LHCN-M2 (cell line): ENCODE data around the gene DCAF11. TPM values are rescaled to one million over a fixed set of nuclear protein-coding genes. Genes with fewer than 3 reads are reported as not detected.

ENCODE experiments used
- DNase-seq: peaks from one replicate; pipeline ENCODE4 v3.0.0-alpha.2; 2012; ENCODE audit warnings: low read depth
- total RNA-seq: library from RNA; depleted of rRNA; stranded (reverse); fragments of >200 nt; gene quantifications from 2 replicates; pipeline ENCODE4 v1.2.3, GENCODE V29; 2014; rRNA removed

DCAF11 gene
- total RNA-seq, 1 experiment from 2014 or later = 64.6 TPM

DNA sequence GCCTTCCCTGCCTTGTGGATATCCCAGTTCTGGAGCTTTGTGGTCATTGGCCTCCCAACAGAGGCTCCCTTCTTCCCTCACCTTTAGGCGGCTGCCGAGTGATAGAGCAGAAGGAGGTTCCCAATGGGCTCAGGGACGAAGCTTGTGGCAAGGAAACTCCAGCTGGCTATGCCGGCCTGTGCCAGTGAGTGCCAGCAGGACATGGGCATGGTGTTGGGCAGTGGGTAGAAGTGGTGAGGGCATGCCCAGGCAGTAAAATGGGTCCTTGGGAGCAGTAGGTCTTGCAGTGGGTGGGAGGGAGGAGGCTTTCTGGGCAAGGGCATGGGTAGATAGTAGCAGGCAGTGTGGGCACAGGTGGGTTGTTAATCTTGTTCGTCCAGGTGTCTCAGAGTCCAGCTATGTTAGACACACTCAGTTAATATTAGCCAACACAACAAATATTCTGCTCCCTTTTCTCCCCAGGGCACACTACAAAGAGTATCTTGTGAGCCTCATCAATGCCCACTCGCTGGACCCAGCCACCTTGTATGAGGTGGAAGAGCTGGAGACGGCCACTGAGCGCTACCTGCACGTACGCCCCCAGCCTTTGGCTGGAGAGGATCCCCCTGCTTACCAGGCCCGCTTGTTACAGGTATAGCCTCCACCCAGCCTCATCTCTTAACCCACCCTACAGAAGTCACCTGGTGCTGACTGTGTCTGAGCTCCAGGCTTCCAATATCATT is 45.4 kb downstream of the DCAF11 start:
- no peak for DNase-seq

DNA sequence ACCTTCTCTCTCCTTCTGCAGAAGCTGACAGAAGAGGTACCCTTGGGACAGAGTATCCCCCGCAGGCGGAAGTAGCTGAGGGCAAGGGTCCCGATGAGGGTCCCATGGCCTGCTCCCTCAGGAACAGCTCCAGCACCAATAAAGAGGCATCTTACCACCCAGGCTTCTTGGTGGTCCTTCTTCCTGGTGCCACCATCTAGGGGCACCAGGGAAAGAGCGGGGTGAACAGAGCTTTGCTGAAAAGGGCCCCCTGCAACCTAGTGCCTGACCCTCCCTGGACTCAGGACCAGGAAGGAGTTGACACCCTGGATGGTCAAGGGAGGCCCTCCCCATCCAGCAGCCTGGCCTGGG is 45.9 kb downstream of the DCAF11 start:
- no peak for DNase-seq

DNA sequence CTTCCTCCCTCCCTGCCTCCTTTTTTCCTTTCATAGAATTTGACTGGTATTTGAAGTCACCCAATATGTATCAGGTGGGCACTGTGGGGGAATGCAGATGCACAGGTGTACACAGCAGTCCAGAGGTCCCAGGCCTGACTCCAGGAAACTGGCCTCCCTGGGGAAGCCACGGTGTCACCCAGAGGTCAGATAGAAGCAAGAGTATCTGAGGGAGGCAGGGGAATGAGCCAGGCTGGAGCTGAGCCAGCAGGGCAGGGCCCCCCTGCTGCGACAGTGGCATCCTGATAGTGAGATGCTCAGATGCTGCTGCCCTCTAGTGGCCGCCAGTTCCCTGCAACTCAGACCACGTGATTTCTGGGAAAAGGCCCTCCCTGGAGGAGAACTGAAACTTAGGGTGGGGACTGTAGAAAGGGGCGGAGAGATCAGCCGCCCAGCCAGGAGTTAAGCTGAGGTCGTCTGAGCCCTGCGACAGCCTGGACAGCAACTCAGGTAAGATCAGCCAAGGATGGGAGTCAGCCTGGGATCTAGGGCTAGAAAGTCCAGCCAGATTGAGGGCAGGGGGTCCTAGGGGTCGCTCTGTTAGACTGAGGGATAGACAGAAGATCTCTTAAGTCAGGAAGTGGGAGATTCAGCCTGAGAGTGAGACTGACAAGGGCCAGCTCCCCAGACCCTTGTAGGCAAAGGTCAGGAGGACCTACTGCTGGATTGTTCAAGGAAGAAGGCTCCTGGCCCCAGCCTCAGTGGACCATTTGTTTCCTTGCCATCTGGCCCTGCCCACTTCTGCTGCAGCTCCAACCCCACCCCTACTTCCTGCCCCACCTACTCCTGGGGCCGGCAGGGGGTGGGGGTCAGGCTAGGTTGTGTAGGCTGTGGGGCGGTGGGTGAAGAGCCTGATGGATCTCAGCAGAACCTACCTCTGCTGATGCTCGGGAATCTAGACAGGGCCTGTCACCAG is 46.5 kb downstream of the DCAF11 start, which contains the start of gene IRF9:
Gene IRF9, plus strand, starts transcription at position 416 of the 955 bp plus-strand sequence. CDS start 880 bp downstream, outside the sequence.
- DNase-seq = peak; percentile 94

DNA sequence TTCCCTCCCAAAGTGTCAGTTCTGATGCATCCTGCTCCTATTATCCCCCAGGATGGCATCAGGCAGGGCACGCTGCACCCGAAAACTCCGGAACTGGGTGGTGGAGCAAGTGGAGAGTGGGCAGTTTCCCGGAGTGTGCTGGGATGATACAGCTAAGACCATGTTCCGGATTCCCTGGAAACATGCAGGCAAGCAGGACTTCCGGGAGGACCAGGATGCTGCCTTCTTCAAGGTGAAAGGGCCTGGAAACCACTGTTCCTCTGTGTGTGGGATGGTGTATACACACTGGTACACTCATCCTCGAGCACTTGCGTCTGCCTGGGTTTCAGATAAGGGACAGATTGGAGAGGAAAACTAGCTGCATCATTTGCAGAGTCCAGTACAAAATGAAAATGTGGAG is 47.5 kb downstream of the DCAF11 start:
- DNase-seq = no peak

DNA sequence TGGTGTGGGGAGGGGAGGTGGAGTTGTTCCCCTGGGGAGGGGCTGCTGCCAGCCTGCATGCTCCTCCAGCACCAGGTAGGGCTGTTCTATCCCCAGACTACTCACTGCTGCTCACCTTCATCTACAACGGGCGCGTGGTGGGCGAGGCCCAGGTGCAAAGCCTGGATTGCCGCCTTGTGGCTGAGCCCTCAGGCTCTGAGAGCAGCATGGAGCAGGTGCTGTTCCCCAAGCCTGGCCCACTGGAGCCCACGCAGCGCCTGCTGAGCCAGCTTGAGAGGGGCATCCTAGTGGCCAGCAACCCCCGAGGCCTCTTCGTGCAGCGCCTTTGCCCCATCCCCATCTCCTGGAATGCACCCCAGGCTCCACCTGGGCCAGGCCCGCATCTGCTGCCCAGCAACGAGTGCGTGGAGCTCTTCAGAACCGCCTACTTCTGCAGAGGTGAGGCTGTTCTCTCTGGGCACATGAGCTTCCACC is 50.0 kb downstream of the DCAF11 start:
- no peak for DNase-seq

DNA sequence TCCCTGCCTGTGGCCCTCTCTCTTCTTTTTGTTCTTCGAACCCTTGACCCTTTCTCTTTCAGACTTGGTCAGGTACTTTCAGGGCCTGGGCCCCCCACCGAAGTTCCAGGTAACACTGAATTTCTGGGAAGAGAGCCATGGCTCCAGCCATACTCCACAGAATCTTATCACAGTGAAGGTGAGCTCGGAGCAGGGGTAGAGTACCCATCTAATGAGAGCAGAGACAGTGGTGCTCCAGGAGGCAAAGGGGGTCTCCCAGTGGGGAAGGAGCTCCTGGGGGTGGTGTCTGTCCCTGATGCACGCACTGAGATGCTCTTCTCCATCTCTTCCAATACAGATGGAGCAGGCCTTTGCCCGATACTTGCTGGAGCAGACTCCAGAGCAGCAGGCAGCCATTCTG is 51.2 kb downstream of the DCAF11 start:
- no peak for DNase-seq

DNA sequence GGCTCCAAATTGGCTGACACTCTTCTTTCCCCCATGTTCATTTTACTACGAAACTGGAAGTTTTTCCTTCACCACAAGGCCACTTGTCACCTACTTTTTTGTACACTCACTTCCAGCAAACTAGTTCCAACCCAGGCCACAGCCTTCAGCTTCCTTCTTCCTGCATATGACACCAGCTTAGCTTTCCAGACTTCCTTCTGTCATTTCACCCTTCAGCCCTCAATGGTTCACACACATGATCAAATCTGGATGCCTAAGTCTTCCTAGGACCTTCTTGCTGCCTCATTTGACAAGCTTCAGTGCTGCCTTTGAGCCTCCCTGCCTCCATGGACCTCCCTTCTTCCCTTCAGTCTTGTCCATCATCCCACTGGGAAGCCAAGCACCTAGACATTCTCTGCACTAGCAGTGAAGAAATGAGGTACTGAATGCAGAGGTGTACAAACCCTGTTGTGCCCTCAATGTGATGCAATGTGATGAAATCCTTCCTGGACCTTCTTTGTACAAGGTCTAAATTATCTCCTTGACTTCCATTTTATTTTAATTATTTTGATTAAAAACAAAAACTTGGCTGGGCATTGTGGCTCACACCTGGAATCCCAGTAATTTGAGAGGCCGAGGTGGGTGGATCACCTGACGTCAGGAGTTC is 53.0 kb downstream of the DCAF11 start:
- DNase-seq = no peak

DNA sequence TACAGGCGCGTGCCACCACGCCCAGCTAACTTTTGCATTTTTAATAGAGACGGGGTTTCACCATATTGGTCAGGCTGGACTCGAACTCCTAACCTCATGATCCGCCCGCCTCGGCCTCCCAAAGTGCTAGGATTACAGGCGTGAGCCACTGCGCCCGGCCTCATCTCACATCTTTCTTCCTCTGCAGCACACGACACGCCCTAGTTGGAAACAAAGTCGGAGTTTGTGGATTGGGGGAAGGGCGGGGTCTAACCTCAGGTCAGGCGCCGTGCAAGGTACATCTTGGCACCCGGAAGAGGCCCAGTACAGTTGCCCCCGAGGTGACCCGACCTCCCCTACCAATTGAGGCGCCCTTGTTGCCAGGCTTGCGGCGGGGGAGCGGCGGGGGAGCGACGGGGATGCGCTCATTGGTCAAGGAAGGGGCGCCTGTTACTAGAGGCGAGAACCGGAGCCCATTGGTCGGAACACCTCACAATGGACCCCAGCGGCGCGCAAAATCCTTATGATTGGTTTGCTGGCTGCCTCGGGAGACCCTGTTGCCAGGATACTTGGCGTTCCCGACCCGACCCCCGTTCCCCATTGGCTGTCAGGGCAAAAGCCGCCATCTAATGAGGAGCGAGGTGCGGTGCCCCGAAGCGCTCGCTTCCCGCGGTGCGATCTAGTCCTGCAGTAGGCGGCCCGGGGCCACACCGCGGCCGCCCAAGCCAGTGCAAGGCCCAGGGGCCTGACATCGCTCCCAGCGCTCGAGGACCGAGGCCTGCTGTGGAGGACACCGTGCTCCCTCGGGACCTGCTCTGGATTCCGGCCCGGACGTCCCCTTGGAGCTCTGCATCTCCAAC is 57.1 kb downstream of the DCAF11 start, which contains the start of gene REC8:
Gene REC8, plus strand, starts transcription at position 659 of the 839 bp plus-strand sequence. CDS start 473 bp downstream, outside the sequence.
- no peak for DNase-seq

DNA sequence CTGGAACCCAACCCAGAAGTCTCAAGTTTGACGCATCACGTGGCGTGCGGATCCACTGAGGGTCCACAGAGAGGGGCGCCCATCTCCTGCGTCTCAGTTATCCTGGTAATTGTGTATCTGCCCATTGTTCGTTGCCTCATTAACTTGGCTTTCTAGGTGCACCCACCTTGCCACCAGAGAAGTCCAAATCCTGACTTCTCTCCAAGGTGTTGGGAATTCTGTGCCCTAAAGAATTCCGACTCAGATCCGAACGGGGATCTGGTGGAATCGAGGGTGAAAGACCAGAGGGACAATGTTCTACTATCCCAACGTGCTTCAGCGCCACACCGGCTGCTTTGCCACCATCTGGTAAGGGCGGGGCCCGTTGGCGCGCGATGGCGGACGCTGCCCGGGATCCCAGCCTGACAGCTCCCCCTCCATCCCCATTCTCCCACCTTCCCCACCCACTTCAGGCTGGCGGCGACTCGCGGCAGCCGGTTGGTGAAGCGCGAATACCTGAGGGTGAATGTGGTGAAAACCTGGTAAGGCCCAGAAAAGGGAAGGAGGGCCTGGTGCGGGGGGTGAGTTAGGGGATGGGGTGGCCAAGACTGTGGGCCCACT is 57.8 kb downstream of the DCAF11 start:
- DNase-seq = no peak

DNA sequence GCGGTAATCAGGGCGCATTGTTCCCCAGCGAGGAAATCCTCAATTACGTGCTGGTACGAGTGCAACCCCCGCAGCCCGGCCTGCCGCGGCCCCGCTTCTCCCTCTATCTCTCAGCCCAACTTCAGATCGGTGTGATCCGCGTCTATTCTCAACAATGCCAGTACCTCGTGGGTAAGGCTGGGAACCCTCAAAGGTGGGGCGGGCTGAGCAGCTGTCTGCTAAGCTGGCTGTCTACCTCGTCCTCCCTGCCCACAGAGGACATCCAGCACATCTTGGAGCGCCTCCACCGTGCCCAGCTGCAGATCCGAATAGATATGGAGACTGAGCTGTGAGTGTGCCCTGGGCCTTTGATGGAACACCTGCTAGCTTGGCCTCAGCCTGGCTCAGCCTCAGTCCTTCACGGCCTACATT is 58.3 kb downstream of the DCAF11 start:
- DNase-seq = no peak

Other genes starting within 250 kb of the DCAF11 start
- gene DHRS4, start 161.0 kb upstream of the DCAF11 start, total RNA-seq = 42.1 and 50.6 TPM in 2 replicates
- gene DHRS4L2, start 125.8 kb upstream of the DCAF11 start, total RNA-seq = 6.2 and 10.3 TPM in 2 replicates
- under 0.01 TPM in 1 of 2 replicates, not detected in the other for gene CARMIL3, start 62.8 kb upstream of the DCAF11 start, total RNA-seq
- not detected in 2 replicates for gene CPNE6, start 43.2 kb upstream of the DCAF11 start, total RNA-seq
- gene PCK2, start 20.5 kb upstream of the DCAF11 start, total RNA-seq = 5.1 and 9.4 TPM in 2 replicates
- 1.6 and 3.0 TPM in 2 replicates for gene NRL, start 172 bp downstream of the DCAF11 start, total RNA-seq
- 8.0 and 12.9 TPM in 2 replicates for gene FITM1, start 15.9 kb downstream of the DCAF11 start, total RNA-seq
- gene PSME1, start 21.4 kb downstream of the DCAF11 start, total RNA-seq = 90.0 and 143 TPM in 2 replicates
- 25.2 and 25.6 TPM in 2 replicates for gene EMC9, start 26.8 kb downstream of the DCAF11 start, total RNA-seq
- gene PSME2, start 31.8 kb downstream of the DCAF11 start, total RNA-seq = 48.4 and 81.9 TPM in 2 replicates
- 44.2 and 82.1 TPM in 2 replicates for gene RNF31, start 32.7 kb downstream of the DCAF11 start, total RNA-seq
- 43.3 and 70.1 TPM in 2 replicates for gene IRF9, start 46.5 kb downstream of the DCAF11 start, total RNA-seq
- gene REC8, start 57.3 kb downstream of the DCAF11 start, total RNA-seq = 1.6 and 5.5 TPM in 2 replicates
- gene IPO4, start 74.0 kb downstream of the DCAF11 start, total RNA-seq = 75.0 and 87.9 TPM in 2 replicates
- gene TM9SF1, start 80.7 kb downstream of the DCAF11 start, total RNA-seq = 84.2 and 85.8 TPM in 2 replicates
- not detected in 2 replicates for gene TSSK4, start 90.9 kb downstream of the DCAF11 start, total RNA-seq
- gene CHMP4A, start 98.7 kb downstream of the DCAF11 start, total RNA-seq = 48.6 and 54.1 TPM in 2 replicates
- gene MDP1, start 101.3 kb downstream of the DCAF11 start, total RNA-seq = 16.6 and 18.5 TPM in 2 replicates
- 260 and 318 TPM in 2 replicates for gene NEDD8, start 117.6 kb downstream of the DCAF11 start, total RNA-seq
- gene GMPR2, start 118.2 kb downstream of the DCAF11 start, total RNA-seq = 83.1 and 87.8 TPM in 2 replicates
- gene TINF2, start 127.8 kb downstream of the DCAF11 start, total RNA-seq = 55.9 and 56.6 TPM in 2 replicates
- gene TGM1, start 148.4 kb downstream of the DCAF11 start, total RNA-seq = 0.38 and 2.5 TPM in 2 replicates
- 29.0 and 29.4 TPM in 2 replicates for gene RABGGTA, start 156.8 kb downstream of the DCAF11 start, total RNA-seq
- 14.4 and 16.1 TPM in 2 replicates for gene DHRS1, start 185.0 kb downstream of the DCAF11 start, total RNA-seq
- gene NOP9, start 185.1 kb downstream of the DCAF11 start, total RNA-seq = 23.0 and 23.7 TPM in 2 replicates
- gene CIDEB, start 193.2 kb downstream of the DCAF11 start, total RNA-seq = 0.34 TPM in 1 of 2 replicates, not detected in the other
- 2.4 and 2.5 TPM in 2 replicates for gene LTB4R2, start 195.4 kb downstream of the DCAF11 start, total RNA-seq
- gene LTB4R, start 196.7 kb downstream of the DCAF11 start, total RNA-seq = 0.90 and 1.7 TPM in 2 replicates
- under 0.01 TPM in 1 of 2 replicates, not detected in the other for gene ADCY4, start 220.3 kb downstream of the DCAF11 start, total RNA-seq
- gene RIPK3, start 225.2 kb downstream of the DCAF11 start, total RNA-seq = not detected in 2 replicates